H1 (cell line): Measurements from ENCODE around the gene ATP2A3. TPM values are rescaled to one million over a fixed set of nuclear protein-coding genes. Genes with fewer than 3 reads are reported as not detected.

ENCODE experiments used
- CTCF ChIA-PET: fragments of 300-600 bp; sonication (Branson Sonifier 250); formaldehyde crosslinking; loops from one replicate; lab custom pipeline; 2021; ENCODE audit not compliant: partially characterized antibody; lab: Charles Lee
- POLR2A ChIA-PET: fragments of 300-600 bp; sonication (Branson Sonifier 250); formaldehyde crosslinking; loops from one replicate; lab custom pipeline; 2021; ENCODE audit warnings: inconsistent platforms; ENCODE audit not compliant: partially characterized antibody; lab: Charles Lee
- DNase-seq, 2 experiments: peaks; one replicate each; pipeline versions ENCODE4 v3.0.0 to v3.0.0-alpha.2; 2010 to 2022; ENCODE audit warnings: low spot score in 2 of 2, low read depth in 1 of 2, mixed read lengths in 1 of 2
- FAIRE-seq: peaks from 2 replicates; lab custom pipeline; 2011; peaks lifted over from hg19 to GRCh38; lab: Jason Lieb, UNC
- H2AFZ ChIP-seq: 2 replicates; pipeline ENCODE4 v1.8.1; 2012; ENCODE audit warnings: low read length, inconsistent platforms
- H2AK5ac ChIP-seq: 2 replicates; pipeline ENCODE4 v1.6.1; 2013; ENCODE audit warnings: low read depth, low read length
- H2BK120ac ChIP-seq: replicated peaks from 2 replicates; pipeline ENCODE3; 2013; ENCODE audit warnings: low read depth, low read length, inconsistent platforms
- H2BK12ac ChIP-seq: 2 replicates; pipeline ENCODE4 v1.6.1; 2013; ENCODE audit warnings: low read depth, low read length
- H2BK15ac ChIP-seq: 2 replicates; pipeline ENCODE4 v1.6.1; 2013; ENCODE audit warnings: low read length
- H2BK20ac ChIP-seq: 2 replicates; pipeline ENCODE4 v1.6.1; 2013; ENCODE audit warnings: low read length
- H2BK5ac ChIP-seq: 2 replicates; pipeline ENCODE4 v1.6.1; 2013; ENCODE audit warnings: low read depth, low read length
- H3K14ac ChIP-seq: 2 replicates; pipeline ENCODE4 v1.6.1; 2013; ENCODE audit warnings: inconsistent platforms; ENCODE audit not compliant: insufficient read length
- H3K18ac ChIP-seq: 2 replicates; pipeline ENCODE4 v1.6.1; 2013; ENCODE audit warnings: low read length; ENCODE audit errors: extremely low read depth
- H3K23ac ChIP-seq: 2 replicates; pipeline ENCODE4 v1.6.1; 2013; ENCODE audit warnings: inconsistent platforms; ENCODE audit not compliant: insufficient read length
- H3K23me2 ChIP-seq: 2 replicates; pipeline ENCODE4 v1.6.1; 2013; ENCODE audit warnings: low read depth, low read length
- H3K27ac ChIP-seq: 2 replicates; pipeline ENCODE4 v1.6.1; 2011; ENCODE audit warnings: low read depth, low read length, inconsistent platforms
- H3K27me3 ChIP-seq, 4 experiments: replicated peaks in 1 of 4; 1 replicate in 1 of 4; 2 replicates in 3 of 4; pipeline versions ENCODE4 v1.6.1 to v1.8.1; 2011 to 2013; ENCODE audit warnings: low read length in 3 of 4, mild to moderate bottlenecking in 3 of 4, inconsistent platforms in 2 of 4, mixed read lengths in 2 of 4, moderate library complexity in 1 of 4; ENCODE audit not compliant: control insufficient read depth in 3 of 4, insufficient read depth in 3 of 4; ENCODE audit errors: extremely low read depth in 1 of 4
- H3K36me3 ChIP-seq, 4 experiments: 2 replicates each; pipeline versions ENCODE4 v1.6.1 to v1.8.1; 2011 to 2013; ENCODE audit warnings: mild to moderate bottlenecking in 4 of 4, low read length in 3 of 4, moderate library complexity in 2 of 4, control low read depth in 1 of 4, inconsistent platforms in 1 of 4; ENCODE audit not compliant: insufficient read depth in 4 of 4, control insufficient read depth in 2 of 4
- H3K4ac ChIP-seq: replicated peaks from 2 replicates; pipeline ENCODE3; 2013; ENCODE audit warnings: low read length, low read depth, mixed read lengths, inconsistent platforms; ENCODE audit not compliant: insufficient read length
- H3K4me1 ChIP-seq, 4 experiments: replicated peaks in 1 of 4; 1 replicate in 1 of 4; 2 replicates in 3 of 4; pipeline versions ENCODE4 v1.6.1 to v1.8.1; 2011 to 2013; ENCODE audit warnings: low read length in 3 of 4, inconsistent platforms in 2 of 4, mixed read lengths in 1 of 4; ENCODE audit not compliant: insufficient read depth in 4 of 4, control insufficient read depth in 3 of 4
- H3K4me2 ChIP-seq, 2 experiments: 2 replicates each; pipeline versions ENCODE4 v1.6.1 to v1.8.1; 2011 to 2013; ENCODE audit warnings: low read depth in 2 of 2, low read length in 2 of 2, control low read depth in 1 of 2, inconsistent platforms in 1 of 2, mild to moderate bottlenecking in 1 of 2; ENCODE audit not compliant: insufficient read depth in 1 of 2
- H3K4me3 ChIP-seq, 4 experiments: fragments of 200-600, 300-600 bp in 1 of 4; sonication (generic), shearing (Covaris generic), sonication (Bioruptor Twin) in 1 of 4; 2 replicates each; pipeline versions ENCODE4 v1.5.1 to v1.8.1; 2011 to 2016; ENCODE audit warnings: low read length in 4 of 4, low read depth in 3 of 4, control low read depth in 2 of 4, inconsistent platforms in 2 of 4, mild to moderate bottlenecking in 2 of 4, mixed read lengths in 1 of 4, moderate library complexity in 1 of 4; ENCODE audit not compliant: insufficient read depth in 2 of 4; ENCODE audit errors: extremely low read depth in 1 of 4
- H3K56ac ChIP-seq: replicated peaks from 2 replicates; pipeline ENCODE3; 2013; ENCODE audit warnings: low read depth, mild to moderate bottlenecking, mixed read lengths, low read length, inconsistent platforms; ENCODE audit not compliant: insufficient read length
- H3K79me1 ChIP-seq: 2 replicates; pipeline ENCODE4 v1.6.1; 2013; ENCODE audit warnings: low read depth, low read length, control low read depth
- H3K79me2 ChIP-seq, 2 experiments: 2 replicates each; pipeline versions ENCODE4 v1.6.1 to v1.8.1; 2012 to 2013; ENCODE audit warnings: low read length in 2 of 2, mild to moderate bottlenecking in 2 of 2, inconsistent platforms in 1 of 2; ENCODE audit not compliant: insufficient read depth in 2 of 2, control insufficient read depth in 1 of 2
- H3K9ac ChIP-seq, 4 experiments: replicated peaks in 1 of 4; 1 replicate in 1 of 4; 2 replicates in 3 of 4; pipeline versions ENCODE4 v1.6.1 to v1.8.1; 2011 to 2013; ENCODE audit warnings: low read depth in 3 of 4, low read length in 3 of 4, control low read depth in 2 of 4, mild to moderate bottlenecking in 2 of 4, moderate library complexity in 2 of 4, inconsistent platforms in 1 of 4; ENCODE audit errors: extremely low read depth in 1 of 4
- H3K9me3 ChIP-seq, 2 experiments: 2 replicates each; pipeline versions ENCODE4 v1.6.1 to v1.8.1; 2012 to 2013; ENCODE audit warnings: mild to moderate bottlenecking in 2 of 2, moderate library complexity in 2 of 2, control low read depth in 1 of 2, inconsistent platforms in 1 of 2, low read depth in 1 of 2, low read length in 1 of 2, mixed read lengths in 1 of 2; ENCODE audit not compliant: insufficient read depth in 2 of 2
- H4K20me1 ChIP-seq, 2 experiments: replicated peaks in 1 of 2; 2 replicates each; pipeline versions ENCODE3 to v1.8.1; 2011 to 2013; ENCODE audit warnings: inconsistent platforms in 2 of 2, low read length in 2 of 2, mild to moderate bottlenecking in 1 of 2; ENCODE audit not compliant: insufficient read depth in 2 of 2, control insufficient read depth in 1 of 2
- H4K5ac ChIP-seq: 2 replicates; pipeline ENCODE4 v1.6.1; 2013; ENCODE audit warnings: low read length, low read depth, mixed read lengths, inconsistent platforms; ENCODE audit not compliant: insufficient read length
- H4K8ac ChIP-seq: 2 replicates; pipeline ENCODE4 v1.8.0; 2013; ENCODE audit warnings: mild to moderate bottlenecking, moderate library complexity, low read length, inconsistent platforms; ENCODE audit not compliant: insufficient read depth; ENCODE audit errors: extremely low read depth
- H4K91ac ChIP-seq: replicated peaks from 2 replicates; pipeline ENCODE3; 2013; ENCODE audit warnings: low read length, mixed read lengths, inconsistent platforms; ENCODE audit not compliant: insufficient read length
- CBX5 ChIP-seq: fragments of 300-800, 300-1000 bp; sonication (generic); IDR thresholded peaks from 2 replicates; pipeline ENCODE4 v1.7.1; 2016; ENCODE audit warnings: antibody characterized with exemption, low read length, low read depth
- CTBP2 ChIP-seq: IDR thresholded peaks from 2 replicates; pipeline ENCODE4 v1.7.0; 2011; ENCODE audit warnings: borderline replicate concordance, mild to moderate bottlenecking, moderate library complexity, mixed read lengths, low read length; ENCODE audit not compliant: insufficient read depth, insufficient read length
- E2F6 ChIP-seq: IDR thresholded peaks from 2 replicates; pipeline ENCODE4 v1.6.1; 2012; ENCODE audit warnings: inconsistent platforms
- FOSL1 ChIP-seq: IDR thresholded peaks from 2 replicates; pipeline ENCODE4 v1.6.1; 2011; ENCODE audit warnings: mild to moderate bottlenecking, low read depth, low read length, moderate library complexity; ENCODE audit not compliant: insufficient read depth
- GTF2F1 ChIP-seq: IDR thresholded peaks from 2 replicates; pipeline ENCODE4 v1.6.1; 2012; ENCODE audit warnings: low read depth, low read length, improper control_type of control experiment, borderline replicate concordance
- MAX ChIP-seq: IDR thresholded peaks from 2 replicates; pipeline ENCODE4 v1.6.1; 2012; ENCODE audit warnings: inconsistent platforms
- NANOG ChIP-seq: IDR thresholded peaks from 2 replicates; pipeline ENCODE4 v1.6.1; 2011; ENCODE audit warnings: low read length, low read depth, mild to moderate bottlenecking, inconsistent platforms; ENCODE audit not compliant: insufficient read depth, poor library complexity, severe bottlenecking
- NRF1 ChIP-seq: IDR thresholded peaks from 2 replicates; pipeline ENCODE4 v1.6.1; 2011; ENCODE audit warnings: mild to moderate bottlenecking, low read depth, low read length, improper control_type of control experiment
- POLR2AphosphoS5 ChIP-seq: IDR thresholded peaks from 2 replicates; pipeline ENCODE4 v1.6.1; 2011; ENCODE audit warnings: low read depth, low read length
- RAD21 ChIP-seq, 2 experiments: IDR thresholded peaks in 1 of 2; conservative IDR thresholded peaks in 1 of 2; 2 replicates each; pipeline ENCODE4 v1.6.1; 2011; ENCODE audit warnings: low read depth in 2 of 2, low read length in 2 of 2, improper control_type of control experiment in 1 of 2, inconsistent platforms in 1 of 2, mild to moderate bottlenecking in 1 of 2, moderate library complexity in 1 of 2
- SAP30 ChIP-seq: fragments of 300-600 bp; sonication (generic); IDR thresholded peaks from 2 replicates; pipeline ENCODE4 v1.7.1; 2012; ENCODE audit warnings: low read length, moderate library complexity, mild to moderate bottlenecking, inconsistent platforms; ENCODE audit not compliant: insufficient read depth, insufficient replicate concordance
- SIN3A ChIP-seq, 2 experiments: IDR thresholded peaks in 1 of 2; conservative IDR thresholded peaks in 1 of 2; 2 replicates each; pipeline ENCODE4 v1.6.1; 2011 to 2012; ENCODE audit warnings: low read length in 2 of 2, improper control_type of control experiment in 1 of 2, low read depth in 1 of 2, mild to moderate bottlenecking in 1 of 2
- WGBS, 2 experiments: shearing (Covaris generic) in 1 of 2; methylation state at CpG; one replicate each; pipeline versions ENCODE4 v1.1.6 to v1.1.7; 2013 to 2015; ENCODE audit warnings: low lambda C conversion rate in 2 of 2, mixed read lengths in 2 of 2, inconsistent platforms in 1 of 2, low coverage in 1 of 2, missing lambda C conversion rate in 1 of 2; ENCODE audit not compliant: insufficient replicate concordance in 2 of 2, insufficient coverage in 1 of 2, insufficient read length in 1 of 2; ENCODE audit errors: extremely low coverage in 1 of 2, missing lambda C conversion rate in 1 of 2; 5-methylcytosine and 5-hydroxymethylcytosine counted together
- polyA plus RNA-seq, 7 experiments: library from polyadenylated mRNA; depleted of rRNA in 3 of 7; stranded (reverse) in 5 of 7; unstranded in 2 of 7; fragments of >200 nt in 5 of 7; fragments of 200-250 nt in 2 of 7; gene quantifications; 1 replicate in 5 of 7; 2 replicates in 1 of 7; 4 replicates in 1 of 7; pipeline versions ENCODE4 v1.2.1 to v1.2.3, GENCODE V29; 2011 to 2013; ENCODE audit warnings: missing spikeins in 2 of 7, mixed read lengths in 2 of 7
- total RNA-seq: library from RNA; stranded (reverse); fragmentation: NEBNext Ultra II Directional; extraction: Animal tissue kit (Norgen Biotek cat#: 25700); gene quantifications from 2 replicates; pipeline ENCODE4 v1.2.1, GENCODE V29; 2021

Gene ATP2A3
- total and polyA plus RNA-seq, 2 of the 8 experiments (the other 6 are each of a cell fraction or from before 2014, with no cell fraction given) = 18.4 to 32.5 TPM

- no peaks in the 10 kb centered on the region for H3K36me3 ChIP-seq
- H2BK20ac ChIP-seq = no peak overlapping the region
- H3K9me3 ChIP-seq = no peaks in the 10 kb centered on the region
- peaks cover 0 to 6% (median 1%) of the 10 kb centered on the region in 4 experiments; a peak in 3 of 7 replicates for H3K27me3 ChIP-seq
- H3K4me2 ChIP-seq = no peak overlapping the region
- 87% methylated on average over 12 of the region's 12 CpGs; no CpG with 5 or more reads in 1 of the 2 experiments for WGBS, 2 experiments
- H4K5ac ChIP-seq = no peak overlapping the region
- peaks cover 6% of the 10 kb centered on the region; the same call in 1 of the 2 replicates for H3K23me2 ChIP-seq
- H3K79me1 ChIP-seq = no peaks in the 10 kb centered on the region
- no peak overlapping the region for H2BK5ac ChIP-seq
- no peak overlapping the region for H3K14ac ChIP-seq
- H2AFZ ChIP-seq = no peak overlapping the region
- no peak overlapping the region for H2BK12ac ChIP-seq
- no peak overlapping the region for H2AK5ac ChIP-seq
- H4K20me1 ChIP-seq = no peaks in the 10 kb centered on the region
- H3K56ac ChIP-seq = no peak overlapping the region
- H2BK120ac ChIP-seq = no peak overlapping the region
- H3K79me2 ChIP-seq = no peaks in the 10 kb centered on the region
- no peak overlapping the region for H4K91ac ChIP-seq
- H3K4me1 ChIP-seq = peaks cover 2 to 8% (median 7%) of the 10 kb centered on the region in 4 experiments
- no peak overlapping the region for H3K23ac ChIP-seq
- ChIA-PET POLR2A (no interaction called here), CTCF (interaction anchor here (0.8 to 13.2 kb wide), 7 partner anchors 10 to 112 kb away, joined by 3 to 131 read pairs (median 3); no protein-coding TSS in a partner anchor)
- H3K9ac ChIP-seq = no peak overlapping the region
- H3K27ac ChIP-seq = no peak overlapping the region
- H3K4me3 ChIP-seq = no peak overlapping the region
- no peak for FAIRE-seq
- DNase-seq = no peak
- H3K4ac ChIP-seq = no peak overlapping the region
- no peak overlapping the region for H3K18ac ChIP-seq
- no peak overlapping the region for H2BK15ac ChIP-seq
- H4K8ac ChIP-seq = no peak overlapping the region
- TF ChIP-seq FOSL1 (no peak), RAD21 (IDR thresholded peaks at IDR 0.05 in 1 of 2, conservative IDR thresholded peaks at IDR 0.05 in 1 of 2; ENCODE audit: low read depth in 2 of 2, low read length in 2 of 2) (no peak), POLR2AphosphoS5 (no peak), NANOG (no peak), CBX5 (no peak), MAX (no peak), E2F6 (no peak), SIN3A (conservative IDR thresholded peaks at IDR 0.05 in 1 of 2, IDR thresholded peaks at IDR 0.05 in 1 of 2; ENCODE audit: low read depth in 1 of 2, low read length in 2 of 2) (no peak), CTBP2 (no peak), NRF1 (no peak), SAP30 (no peak), GTF2F1 (no peak)
These were observed 66.5 kb downstream of the ATP2A3 start for GRCh38 chr17:3897731-3898130.
